ENCODE measurements around the gene SKAP2.

DNA sequence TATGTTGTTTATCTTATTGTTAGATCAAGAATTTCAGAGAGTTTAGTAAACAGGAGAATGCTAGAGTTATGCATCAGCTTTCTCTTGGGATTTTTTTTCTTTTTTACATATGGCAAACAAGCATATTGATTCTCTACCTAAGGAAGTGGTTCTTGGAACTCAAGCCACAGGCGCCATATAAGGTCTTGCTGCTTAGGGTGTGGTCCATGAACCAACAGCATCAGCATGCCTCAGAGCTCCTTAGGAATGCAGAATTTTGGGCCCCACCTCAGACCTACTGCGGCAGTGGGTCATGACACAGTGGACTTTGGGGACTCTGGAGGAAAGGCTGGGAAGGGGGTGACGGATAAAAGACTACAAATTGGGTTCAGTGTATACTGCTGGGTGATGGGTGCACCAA, 230.8 kb downstream of the SKAP2 start:
- TF ChIP-seq POLR2A (IDR thresholded peaks at IDR 0.05; ENCODE audit: borderline replicate concordance, extremely low read depth, insufficient read depth, insufficient read length): no peak
- TF ChIP-seq, protein P1, sequence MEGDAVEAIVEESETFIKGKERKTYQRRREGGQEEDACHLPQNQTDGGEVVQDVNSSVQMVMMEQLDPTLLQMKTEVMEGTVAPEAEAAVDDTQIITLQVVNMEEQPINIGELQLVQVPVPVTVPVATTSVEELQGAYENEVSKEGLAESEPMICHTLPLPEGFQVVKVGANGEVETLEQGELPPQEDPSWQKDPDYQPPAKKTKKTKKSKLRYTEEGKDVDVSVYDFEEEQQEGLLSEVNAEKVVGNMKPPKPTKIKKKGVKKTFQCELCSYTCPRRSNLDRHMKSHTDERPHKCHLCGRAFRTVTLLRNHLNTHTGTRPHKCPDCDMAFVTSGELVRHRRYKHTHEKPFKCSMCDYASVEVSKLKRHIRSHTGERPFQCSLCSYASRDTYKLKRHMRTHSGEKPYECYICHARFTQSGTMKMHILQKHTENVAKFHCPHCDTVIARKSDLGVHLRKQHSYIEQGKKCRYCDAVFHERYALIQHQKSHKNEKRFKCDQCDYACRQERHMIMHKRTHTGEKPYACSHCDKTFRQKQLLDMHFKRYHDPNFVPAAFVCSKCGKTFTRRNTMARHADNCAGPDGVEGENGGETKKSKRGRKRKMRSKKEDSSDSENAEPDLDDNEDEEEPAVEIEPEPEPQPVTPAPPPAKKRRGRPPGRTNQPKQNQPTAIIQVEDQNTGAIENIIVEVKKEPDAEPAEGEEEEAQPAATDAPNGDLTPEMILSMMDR (IDR thresholded peaks at IDR 0.05 in 2 of 3, conservative IDR thresholded peaks at IDR 0.05 in 1 of 3; ENCODE audit: borderline replicate concordance in 1 of 3, insufficient read depth in 1 of 3, low read depth in 2 of 3, low read length in 2 of 3): no peak
- no peak for TF ChIP-seq CBX3 (IDR thresholded peaks at IDR 0.05; ENCODE audit: low read depth)
- no peak for TF ChIP-seq POLR2AphosphoS5 (IDR thresholded peaks at IDR 0.05; ENCODE audit: low read depth, low read length)
- TF ChIP-seq EZH2 (IDR thresholded peaks at IDR 0.05): no peak
- TF ChIP-seq JUND (IDR thresholded peaks at IDR 0.05): no peak
- TF ChIP-seq RAD21 (IDR thresholded peaks at IDR 0.05; ENCODE audit: low read depth): no peak
- TF ChIP-seq SP1 (IDR thresholded peaks at IDR 0.05; ENCODE audit: low read depth): no peak
- no peak for TF ChIP-seq EZH2phosphoT487 (IDR thresholded peaks at IDR 0.05; ENCODE audit: borderline replicate concordance)
- no peak for TF ChIP-seq SRF (IDR thresholded peaks at IDR 0.05; ENCODE audit: low read depth)
- TF ChIP-seq ZNF274 (IDR thresholded peaks at IDR 0.05; ENCODE audit: low read depth, low read length): no peak
